NT2/D1 (cell line): ENCODE data around the gene IL36G.

Source experiments
- SUZ12 ChIP-seq: IDR thresholded peaks from 2 replicates; pipeline ENCODE4 v1.6.1; 2011; ENCODE audit not compliant: insufficient read length, insufficient read depth; ENCODE audit errors: extremely low read depth
- YY1 ChIP-seq: IDR thresholded peaks from 2 replicates; pipeline ENCODE4 v1.6.1; 2011; ENCODE audit not compliant: insufficient read length, insufficient read depth
- ZNF274 ChIP-seq: IDR thresholded peaks from 2 replicates; pipeline ENCODE4 v1.6.1; 2011; ENCODE audit warnings: mild to moderate bottlenecking, low read depth, low read length

DNA sequence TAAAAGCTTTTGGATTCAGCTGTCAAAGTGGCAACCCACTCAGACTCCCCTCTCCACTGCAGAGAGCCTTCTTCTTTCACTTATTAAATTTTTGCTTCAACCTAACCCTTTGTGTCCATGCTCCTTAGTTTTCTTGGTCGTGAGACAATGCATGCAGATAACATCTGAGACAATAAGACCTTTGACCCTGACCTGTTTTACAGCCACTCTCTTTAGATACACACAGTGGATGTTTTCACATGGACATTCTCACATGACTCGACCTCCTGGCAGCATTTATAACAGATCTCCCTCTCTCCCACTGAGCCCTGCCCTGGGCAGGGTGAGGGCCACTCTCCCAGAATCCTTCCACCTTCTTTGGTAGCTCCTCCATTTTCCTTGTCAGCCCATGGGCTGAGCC, 30.4 kb upstream of the IL36G start:
- TF ChIP-seq SUZ12 (no peak), YY1 (no peak), ZNF274 (no peak)
